Measurements from ENCODE around the gene LYZL4.

DNA sequence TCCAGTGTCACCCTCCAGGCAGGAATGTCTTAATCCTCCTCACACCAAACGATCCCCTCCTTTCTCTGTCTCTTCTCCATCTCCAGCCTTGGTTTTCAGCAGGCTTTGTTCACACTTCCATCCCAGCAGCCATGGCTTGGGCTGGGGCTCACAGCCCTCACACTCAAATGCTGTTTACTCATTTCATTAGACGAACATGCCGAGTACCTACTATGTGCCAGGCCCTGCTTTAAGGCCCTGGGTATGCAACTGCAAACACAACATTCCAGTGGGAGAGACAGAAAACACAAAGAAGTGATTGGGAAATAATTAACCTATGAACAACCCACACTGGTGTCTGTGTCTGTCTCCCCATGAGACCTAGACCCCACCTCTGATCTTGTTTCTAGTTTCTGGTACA is 43.9 kb downstream of the LYZL4 start:
- TF ChIP-seq CTCF (IDR thresholded peaks at IDR 0.05): no peak
- TF ChIP-seq EZH2 (IDR thresholded peaks at IDR 0.05; ENCODE audit: borderline replicate concordance, insufficient read depth, low read depth, low read length, poor library complexity, severe bottlenecking): no peak

Measured in B cell (primary cell).